HG03108 (cell line): ENCODE data around the gene FLT1.

Experiments
- ATAC-seq: cut with Tn5 transposase; IDR thresholded peaks from one replicate; pipeline ENCODE4 v1.9.1; 2021; ENCODE audit warnings: moderate library complexity; ENCODE audit not compliant: unreplicated experiment

The FLT1 gene

DNA sequence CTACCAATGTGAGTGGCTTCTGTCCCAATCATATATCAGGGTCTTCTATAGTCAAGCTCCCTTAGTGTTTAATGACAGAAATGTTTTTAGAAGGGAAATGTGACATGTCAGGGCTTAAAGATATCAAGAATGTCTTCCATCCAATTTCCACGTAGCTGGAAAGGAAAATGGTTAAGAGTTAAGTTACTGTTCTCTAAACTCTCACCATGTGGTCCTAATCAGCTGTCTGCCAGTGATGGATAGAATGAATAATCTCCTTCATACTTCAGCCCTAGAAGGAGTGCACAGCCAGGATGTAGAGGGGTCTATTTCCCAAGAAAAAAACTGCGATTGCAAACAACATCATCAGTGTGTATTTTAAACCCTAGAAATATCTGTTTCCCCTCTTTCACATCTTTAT is 36.3 kb downstream of the FLT1 start:
- ATAC-seq = no peak

DNA sequence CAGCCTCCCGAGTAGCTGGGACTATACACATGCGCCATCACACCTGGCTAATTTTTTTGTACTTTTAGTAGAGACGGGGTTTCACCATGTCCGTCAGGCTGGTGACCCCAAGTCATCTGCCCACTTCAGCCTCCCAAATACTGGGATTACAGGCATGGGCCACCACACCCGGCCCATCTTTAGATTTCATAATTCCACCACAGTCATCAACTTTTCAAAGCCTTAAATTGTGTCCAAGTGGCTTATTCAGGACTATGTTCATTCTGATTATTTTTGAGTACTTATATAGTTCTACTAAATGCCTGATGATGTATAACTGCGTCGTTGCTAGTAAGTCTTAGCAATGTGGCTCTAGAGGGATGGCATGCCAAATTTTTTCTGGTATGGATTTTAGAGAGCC is 36.9 kb downstream of the FLT1 start:
- no peak for ATAC-seq

DNA sequence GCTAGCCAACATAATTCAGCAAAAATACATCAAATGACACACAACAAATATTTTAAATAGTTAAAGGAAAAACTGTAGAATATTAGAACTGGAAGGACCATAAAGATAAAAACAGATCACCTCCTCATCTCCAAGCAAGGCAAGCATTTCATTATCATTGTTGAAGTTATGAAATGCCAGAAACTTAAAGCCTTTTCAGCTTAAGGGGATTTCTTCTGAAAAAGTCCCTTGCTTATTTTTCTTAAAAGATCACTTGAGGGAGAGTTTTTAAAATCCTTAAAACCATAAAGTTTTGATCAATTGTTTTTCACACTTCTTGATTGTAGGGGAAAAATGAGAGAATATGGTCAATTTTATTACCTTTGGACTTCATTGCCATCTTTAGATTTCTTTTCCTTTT is 37.4 kb downstream of the FLT1 start:
- no peak for ATAC-seq

DNA sequence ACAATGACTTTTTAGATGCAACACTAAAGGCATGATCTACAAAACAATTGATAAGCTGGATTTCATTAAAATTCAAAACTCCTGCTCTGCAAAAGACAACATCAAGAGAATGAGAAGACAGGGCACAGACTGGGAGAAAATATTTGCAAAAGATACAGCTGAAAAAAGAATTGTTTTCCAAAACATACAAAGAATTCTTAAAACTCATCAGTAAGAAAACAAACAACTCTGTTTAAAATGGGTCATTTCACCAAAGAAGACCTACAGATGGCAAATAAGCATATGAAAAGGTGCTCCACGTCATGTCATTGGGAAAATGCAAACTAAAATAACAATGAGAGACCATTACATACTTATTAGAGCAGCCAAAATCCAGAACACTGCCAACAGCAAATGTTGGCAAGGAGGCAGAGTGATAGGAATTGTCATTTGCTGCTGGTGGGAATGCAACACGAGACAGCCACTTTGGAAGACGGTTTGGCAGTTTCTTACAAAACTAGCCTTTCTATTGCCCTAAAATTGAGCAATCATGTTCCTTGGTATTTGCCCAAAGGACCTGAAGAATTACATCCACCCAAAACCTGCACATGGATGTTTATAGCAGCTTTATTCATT is 39.2 kb downstream of the FLT1 start:
- ATAC-seq = no peak

DNA sequence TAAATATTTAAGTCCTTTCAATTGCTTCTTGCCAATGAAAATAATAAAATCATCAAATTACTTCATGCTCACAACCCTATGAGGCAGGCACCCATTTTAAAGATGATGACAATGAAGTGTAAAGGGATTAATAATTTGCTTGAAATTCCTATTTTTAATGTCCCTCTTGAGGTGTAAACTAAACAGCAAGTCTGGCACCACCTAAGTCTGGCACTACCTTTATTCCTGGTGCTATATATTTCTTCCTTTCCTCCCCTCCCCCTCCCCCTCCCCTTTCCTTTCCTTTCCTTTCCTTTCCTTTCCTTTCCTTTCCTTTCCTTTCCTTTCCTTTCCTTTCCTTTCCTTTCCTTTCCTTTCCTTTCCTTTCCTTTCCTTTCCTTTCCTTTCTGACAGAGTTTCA is 42.2 kb downstream of the FLT1 start:
- ATAC-seq = no peak

DNA sequence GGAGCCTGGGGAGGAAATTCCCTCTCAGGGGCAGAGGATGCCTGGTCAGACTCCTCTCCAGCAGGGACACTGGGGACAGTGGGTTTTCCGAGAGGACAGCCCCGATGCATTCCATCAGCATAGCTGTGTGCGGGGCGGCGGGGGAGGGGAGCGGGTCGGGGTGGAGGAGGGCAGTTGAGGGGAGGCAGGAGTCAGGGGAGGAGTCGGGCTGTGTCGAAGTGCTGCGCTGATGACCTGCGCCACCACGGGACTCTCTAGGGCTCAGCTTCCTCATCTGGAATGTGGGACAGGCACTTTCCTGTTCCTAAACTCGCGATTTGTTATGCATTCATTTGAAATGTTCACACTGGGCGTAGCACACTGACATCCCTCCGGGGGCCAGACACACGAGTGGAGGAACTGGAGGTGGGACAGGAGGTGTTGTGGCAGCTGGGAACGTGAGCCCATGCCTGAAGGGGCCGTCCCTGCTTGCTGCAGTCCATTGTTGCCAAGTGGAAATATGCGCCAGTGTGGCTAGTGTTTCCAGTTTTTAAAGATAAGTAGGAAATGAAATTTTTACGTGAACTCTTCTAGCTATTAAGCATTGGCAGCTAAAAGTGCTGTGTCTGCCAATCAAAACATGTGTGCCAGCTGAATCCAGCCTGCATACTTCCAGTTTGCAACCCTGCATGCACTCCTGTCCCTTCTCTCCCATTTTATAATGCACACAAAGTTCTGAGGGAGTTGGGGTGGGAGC is 43.3 kb downstream of the FLT1 start:
- no peak for ATAC-seq

DNA sequence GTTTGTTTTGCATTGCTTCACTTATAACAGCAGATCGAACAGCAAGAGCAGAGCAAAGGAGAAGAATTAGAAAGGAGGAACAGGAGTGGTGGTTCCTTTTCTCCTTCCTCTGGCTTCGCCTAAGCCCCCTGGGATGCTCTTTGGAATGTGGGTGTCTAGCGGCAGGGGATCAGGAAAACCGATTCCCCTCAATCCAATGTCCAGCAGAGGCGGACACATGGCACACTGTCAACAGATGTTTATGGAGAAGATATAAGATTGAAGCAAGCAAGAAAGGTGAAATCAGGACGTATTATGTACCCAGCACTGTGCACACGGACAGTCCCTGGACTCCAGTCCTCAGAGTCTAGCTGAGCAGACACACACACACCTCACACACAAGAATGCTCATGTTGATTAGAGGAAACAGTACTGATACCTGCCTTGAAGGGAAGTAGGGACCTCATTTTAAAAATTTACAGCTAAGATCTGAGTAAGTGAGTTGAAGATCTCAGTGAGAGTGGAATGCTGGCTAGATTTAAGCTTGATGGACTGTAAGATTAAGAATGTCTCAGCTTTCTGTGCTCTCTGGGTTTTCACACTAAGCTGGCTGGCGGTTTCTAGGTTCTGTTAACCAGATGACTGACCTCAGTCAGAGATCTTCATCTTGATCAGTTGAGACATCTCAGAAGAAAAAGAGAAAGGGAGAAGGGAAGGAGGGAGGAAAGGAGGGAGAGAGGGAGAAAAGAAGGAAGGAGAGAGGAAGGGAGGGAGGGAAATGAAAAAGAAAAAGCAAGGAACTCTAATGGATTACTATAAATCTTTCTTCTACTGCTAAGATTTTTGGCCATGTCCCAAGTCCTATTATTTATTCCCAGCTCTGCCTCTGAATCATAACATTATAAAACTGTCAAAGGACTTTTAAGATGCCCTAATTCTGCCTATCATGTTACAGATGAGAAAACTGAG is 44.8 kb downstream of the FLT1 start:
- peak; percentile 45 for ATAC-seq

DNA sequence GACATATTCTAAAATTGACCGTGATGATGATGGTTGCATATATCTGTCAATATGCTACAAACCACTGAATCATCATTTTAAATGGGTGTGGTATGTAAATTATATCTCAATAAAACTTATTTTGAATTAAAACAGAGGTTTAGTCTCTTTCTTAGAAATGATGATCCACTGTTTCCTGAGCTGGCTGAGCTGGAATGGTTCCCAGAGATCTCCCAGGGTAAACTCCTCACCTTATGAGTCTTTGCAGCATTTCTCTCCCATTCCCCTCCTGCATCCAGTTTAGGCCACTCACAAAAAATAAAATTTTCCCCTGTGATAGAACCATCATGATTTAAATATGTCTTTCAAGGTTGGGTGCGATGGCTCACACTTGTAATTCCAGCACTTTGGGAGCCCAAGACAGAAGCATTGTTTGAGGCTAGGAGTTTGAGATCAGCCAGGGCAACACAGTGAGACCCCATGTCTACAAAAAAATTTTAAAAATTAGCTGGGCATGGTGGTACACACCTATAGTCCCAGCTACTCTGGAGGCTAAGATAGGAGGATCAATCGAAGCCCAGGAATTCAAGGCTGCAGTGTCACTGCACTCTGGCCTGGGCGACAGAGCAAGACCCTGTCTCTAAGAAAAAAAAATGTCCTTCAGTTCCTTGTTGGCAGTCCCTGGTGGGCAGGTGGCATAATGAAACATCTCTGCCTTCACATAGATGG is 46.1 kb downstream of the FLT1 start:
- ATAC-seq = no peak

DNA sequence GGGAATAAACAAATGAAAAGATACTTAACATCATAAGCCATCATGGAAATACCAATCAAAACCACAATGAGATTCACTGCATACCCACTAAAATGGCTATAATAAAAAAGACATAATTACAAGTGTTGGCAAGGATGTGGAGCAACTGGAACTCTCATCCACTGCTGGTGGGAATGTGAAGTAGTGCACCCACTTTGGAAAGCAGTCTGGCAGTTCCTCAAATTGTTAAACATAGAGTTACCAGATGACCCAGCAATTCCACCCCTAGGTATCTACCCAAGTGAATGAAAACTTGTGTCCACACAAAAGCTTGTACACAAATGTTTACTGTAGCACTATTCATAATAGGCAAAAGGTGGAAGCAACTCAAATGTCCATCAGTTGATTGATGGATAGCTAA is 46.9 kb downstream of the FLT1 start:
- no peak for ATAC-seq

DNA sequence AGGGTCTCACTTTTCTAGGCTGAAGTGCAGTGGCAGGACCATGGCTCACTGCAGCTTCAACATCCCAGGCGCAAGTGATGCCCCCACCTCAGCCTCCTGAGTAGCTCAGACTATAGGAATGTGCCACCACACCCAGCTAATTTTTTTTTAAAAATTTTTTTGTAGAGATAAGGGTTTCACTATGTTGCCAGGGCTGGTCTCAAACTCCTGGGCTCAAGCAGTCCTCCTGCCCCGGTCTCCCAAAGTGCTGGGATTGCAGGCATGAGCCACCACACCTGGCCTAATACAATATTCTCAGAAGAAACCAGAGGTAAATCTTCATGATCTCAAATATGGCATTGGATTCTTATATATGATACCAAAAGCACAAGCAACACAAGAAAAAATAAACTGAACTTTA is 47.7 kb downstream of the FLT1 start:
- ATAC-seq = no peak

DNA sequence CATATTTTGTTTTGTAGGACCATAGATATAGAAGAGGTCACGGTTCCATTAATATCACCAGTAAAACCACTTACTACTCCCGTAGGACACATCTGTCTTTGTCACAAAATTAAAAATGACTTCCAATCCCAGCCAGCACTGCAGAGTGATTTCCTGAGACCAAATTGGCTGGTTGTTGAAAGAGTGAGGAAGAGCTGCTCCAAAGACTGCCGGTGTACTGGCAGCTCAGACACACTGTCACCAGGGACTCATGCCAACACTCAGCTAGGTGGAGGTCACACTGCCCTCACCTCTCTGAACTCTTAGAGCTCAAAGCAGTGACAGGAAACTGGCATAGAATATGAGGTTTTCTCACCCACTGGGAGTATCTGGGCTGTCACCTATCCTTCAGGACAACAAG is 52.1 kb downstream of the FLT1 start:
- ATAC-seq = no peak

DNA sequence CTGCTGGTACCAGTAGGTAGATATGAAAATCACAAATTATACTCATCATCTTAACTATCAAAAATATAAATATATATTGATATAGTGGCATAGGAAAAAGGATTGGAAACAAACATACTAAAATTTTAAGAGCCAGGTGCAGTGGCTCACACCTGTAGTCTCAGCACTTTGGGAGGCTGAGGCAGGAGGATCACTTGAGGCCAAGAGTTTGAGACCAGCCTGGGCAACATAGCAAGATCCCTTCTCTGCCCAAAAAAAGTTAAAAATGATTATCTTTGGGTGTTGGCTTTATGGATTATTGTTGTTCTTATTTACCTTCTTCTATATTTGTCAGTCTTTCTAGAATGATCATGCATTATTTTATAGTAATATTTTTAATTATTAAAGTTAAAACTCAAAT is 53.4 kb downstream of the FLT1 start:
- ATAC-seq = no peak

DNA sequence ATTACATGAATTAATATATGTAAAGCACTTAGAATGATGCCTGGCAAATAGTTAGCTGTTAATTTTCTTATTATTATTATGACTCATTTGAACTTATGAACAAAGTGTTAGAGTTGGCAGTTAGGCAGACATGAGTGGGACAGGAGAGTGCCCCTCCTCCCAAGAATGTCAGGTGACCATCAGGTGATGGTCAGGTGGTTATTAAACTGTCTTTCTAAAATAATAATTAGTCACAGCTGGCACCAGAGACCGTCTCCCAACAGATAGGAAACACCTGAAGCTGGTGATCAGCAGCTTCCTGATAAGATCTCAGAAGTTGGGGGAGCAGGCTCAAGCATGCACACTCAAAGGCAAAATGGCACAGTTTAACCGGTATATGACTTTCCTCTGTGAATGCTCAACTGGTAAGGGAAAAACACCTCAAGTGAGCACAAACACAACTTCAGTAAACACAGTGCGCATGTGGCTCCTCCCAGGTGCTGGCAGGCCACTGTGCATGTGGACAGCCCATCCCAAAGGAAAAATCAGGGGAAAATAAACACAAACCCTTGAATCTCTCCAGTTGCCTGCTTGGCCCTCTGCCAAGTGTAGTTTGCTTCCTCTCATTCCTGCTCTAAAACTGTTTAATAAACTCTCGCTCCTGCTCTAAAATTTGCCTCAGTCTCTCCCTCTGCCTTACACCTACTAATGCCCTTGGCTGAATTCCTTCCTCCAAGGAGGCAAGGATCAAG is 54.0 kb downstream of the FLT1 start:
- ATAC-seq = no peak

DNA sequence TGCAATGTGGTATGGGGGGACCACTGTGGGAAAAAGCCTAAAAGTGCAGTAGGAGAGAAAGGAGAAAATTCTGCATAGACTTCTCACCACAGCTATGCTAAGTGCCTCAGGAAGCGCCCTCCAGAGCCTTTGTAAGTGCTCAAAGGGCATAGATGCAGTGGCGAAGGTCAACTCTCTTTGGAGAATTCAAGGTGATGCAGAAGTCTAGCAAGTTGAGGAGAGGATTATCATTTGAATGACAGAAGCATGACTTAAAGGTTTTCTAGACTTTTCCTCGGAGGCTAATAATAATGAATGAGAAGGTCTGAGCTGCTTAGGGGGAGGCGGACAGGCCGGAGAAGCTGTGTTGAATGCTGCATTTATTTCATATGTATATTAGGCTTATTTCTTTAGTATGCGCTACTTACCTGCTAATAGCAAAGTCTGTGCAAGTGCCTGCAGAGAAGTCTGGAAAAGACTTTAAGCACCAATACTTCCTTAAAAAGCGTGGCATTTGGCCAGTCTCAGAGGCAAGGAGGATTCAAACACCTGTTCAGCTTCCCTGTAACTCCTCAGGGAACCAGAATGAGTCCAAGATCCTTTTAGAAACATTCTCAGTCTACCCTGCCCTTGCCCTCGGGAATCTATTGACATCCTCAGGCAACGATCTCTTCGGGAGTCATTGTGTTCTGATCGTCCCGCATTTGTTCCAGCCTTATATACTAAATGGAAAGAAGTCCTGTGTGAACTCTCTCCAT is 56.2 kb downstream of the FLT1 start:
- ATAC-seq = no peak

DNA sequence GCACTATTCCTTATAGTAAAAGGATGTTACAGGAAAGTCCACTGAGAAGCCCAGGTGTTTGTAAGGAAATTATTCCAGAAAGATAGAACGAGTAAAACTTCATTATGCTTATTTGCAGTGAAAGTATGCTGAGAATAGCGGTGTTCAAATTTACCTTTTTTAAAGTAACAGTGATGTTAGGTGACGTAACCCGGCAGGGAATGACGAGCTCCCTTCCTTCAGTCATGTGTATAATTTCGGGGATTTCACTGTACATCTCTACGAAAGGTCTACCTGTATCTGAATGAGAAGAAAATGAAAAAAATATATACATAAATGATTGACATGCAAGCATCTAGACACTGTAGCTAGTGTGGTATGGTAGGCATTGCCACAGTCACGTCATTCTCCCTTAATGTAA is 56.9 kb downstream of the FLT1 start:
- no peak for ATAC-seq

DNA sequence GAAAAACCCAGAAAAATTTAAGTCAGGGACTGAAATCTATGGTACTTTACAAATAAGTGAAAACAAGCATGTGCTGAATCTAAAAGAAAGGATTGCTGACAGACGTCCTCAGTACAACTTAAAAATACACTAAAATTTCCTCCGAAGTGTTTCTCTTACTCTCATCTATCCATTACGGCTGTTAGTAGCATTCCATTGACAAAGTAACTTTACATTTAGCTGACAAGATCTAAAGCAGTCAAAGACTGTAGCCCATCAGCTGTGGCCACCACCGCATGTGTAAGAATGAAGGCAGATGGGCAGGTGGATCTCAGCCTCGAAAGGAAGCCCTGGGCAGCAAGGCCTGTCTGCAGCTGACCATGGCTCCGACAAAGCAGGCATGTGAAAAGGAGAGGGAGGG is 59.0 kb downstream of the FLT1 start:
- no peak for ATAC-seq

DNA sequence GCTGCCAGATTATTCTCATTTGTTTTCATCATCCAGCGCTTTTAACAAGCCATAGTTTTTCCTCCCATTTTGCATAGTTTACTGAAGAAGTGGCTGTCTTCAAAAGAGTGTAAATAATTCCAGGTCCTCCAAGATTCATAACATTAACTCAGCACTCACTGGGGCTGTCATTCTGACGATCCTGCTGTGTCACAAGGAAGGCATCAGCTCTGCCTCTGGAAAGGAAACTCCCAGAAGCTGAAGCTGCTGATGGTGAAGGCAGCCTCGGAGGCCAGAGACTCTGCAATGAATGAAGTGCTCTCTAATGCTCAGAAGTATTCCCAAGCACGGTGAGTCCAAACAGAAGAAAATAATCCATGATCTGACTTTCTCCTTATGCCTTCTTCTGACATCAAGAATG is 60.0 kb downstream of the FLT1 start:
- no peak for ATAC-seq

DNA sequence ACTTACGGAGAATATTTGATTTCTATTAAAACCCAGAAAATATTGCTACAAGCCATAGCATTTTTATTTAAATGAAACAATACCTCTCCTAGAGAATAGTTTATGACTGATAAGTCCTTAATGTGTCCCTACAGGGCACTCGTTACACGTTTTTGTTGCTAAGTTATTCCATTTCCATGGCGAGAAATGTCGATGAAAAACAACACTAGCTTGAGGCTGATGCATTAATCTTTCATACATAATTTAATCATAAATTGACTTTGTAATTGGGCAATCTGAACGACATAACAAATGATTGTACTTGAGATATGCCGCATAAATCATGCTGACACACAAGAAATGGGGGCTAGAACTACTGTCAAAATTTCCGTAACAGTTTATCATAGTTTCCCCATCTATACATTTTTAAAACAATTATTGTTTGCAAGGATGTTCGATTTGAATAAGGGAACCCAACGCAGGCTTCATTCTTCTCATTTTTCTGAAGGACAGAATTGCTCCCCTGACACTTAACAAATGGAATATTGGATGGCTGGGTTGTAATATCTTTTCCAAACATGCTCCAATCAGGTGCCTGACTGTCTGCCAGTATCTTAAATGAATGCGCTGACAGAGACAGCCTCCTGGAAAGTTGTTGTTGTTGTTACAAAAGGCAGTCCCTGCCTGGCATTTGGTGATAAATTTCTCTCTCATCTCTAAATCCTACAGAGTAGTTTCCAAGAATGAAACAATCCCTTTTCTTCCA is 61.9 kb downstream of the FLT1 start:
- no peak for ATAC-seq

DNA sequence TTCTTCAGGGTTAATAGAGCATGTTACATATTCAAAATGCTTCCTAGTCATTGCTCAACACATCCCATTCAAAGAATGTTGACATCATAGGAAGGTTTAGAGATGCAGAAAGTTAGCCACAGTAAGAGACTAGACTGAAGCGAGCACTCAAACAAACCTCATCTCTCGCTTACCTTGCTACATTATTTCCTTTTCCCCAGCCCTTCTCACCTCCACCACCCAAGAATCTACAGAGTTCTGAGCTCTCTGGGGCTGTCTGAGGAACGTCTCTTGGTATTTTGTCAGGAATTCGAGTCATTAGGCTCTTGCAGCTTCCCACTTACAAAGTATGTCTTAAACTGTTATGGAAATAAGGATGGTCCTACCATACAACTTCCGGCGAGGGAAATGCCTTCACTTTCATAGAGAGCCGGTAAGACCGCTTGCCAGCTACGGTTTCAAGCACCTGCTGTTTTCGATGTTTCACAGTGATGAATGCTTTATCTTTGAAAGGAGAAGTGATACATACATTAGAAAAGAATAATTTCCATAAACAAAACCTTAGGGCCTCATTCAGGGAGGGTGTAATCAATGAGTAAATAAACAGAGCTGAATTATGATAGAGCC is 65.1 kb downstream of the FLT1 start:
- peak; percentile 90 for ATAC-seq
